Sigmoid colon (tissue), 4 donors: Measurements from ENCODE around the gene PRDM16.

ENCODE experiments used
- CTCF ChIP-seq, 4 experiments: fragments of 450-650 bp in 3 of 4; fragments of 200-600 bp in 1 of 4; IDR thresholded peaks; one replicate each; pipeline ENCODE4 v1.5.1; 2016 to 2019; ENCODE audit warnings: antibody characterized with exemption in 4 of 4, mild to moderate bottlenecking in 3 of 4, moderate library complexity in 2 of 4
- EP300 ChIP-seq, 4 donors: sonication (generic); formaldehyde crosslinking; IDR thresholded peaks; one replicate each; pipeline ENCODE4 v1.6.1; 2017; ENCODE audit warnings: antibody characterized with exemption in 4 of 4
- POLR2A ChIP-seq, 2 donors: fragments of 450-650 bp; IDR thresholded peaks; one replicate each; pipeline ENCODE4 v1.6.1; 2016; ENCODE audit warnings: antibody characterized with exemption in 2 of 2, mild to moderate bottlenecking in 2 of 2, moderate library complexity in 2 of 2
- POLR2AphosphoS5 ChIP-seq, 4 donors: sonication (generic); formaldehyde crosslinking; IDR thresholded peaks; one replicate each; pipeline ENCODE4 v1.6.1; 2017; ENCODE audit warnings: antibody characterized with exemption in 4 of 4

- TF ChIP-seq CTCF (IDR thresholded peaks at IDR 0.05): no peak
- TF ChIP-seq POLR2A (IDR thresholded peaks at IDR 0.05): no peak
- TF ChIP-seq POLR2AphosphoS5 (IDR thresholded peaks at IDR 0.05): no peak
- no peak for TF ChIP-seq EP300 (IDR thresholded peaks at IDR 0.05)
These were observed 40.3 kb upstream of the PRDM16 start for GRCh38 chr1:3028531-3029282.
